ENCODE data around the gene PPM1N. TPM values are rescaled to one million over a fixed set of nuclear protein-coding genes. Genes with fewer than 3 reads are reported as not detected.
A peak's percentile ranks its signal among the peaks of the same experiment; 100 is the strongest.

Gene PPM1N
- total and polyA plus RNA-seq, 7 donors: 0.29 to 0.90 (median 0.46) TPM; not detected in 3

DNA sequence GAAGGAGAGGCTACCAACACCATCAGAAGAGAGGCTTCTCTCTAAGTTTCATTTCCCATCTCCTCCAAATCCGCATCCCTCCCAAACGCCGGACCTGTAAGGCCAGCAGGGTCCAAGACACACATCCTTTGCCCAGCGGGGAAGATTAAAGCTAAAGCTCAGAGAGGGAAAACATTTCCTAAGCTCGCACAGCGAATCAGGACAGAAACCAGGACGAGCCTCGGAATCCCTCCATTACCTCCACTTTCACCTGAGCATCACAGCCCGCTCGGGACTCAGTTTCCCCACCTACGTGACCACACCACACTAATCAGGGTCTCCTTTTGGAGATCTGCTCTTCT lies 31.2 kb upstream of the PPM1N start:
- intact Hi-C loops (cut with DNase I): no loop called here
- WGBS, 3 donors: 0 to 2% (median 2%) methylated on average over 11 of the region's 11 CpGs

DNA sequence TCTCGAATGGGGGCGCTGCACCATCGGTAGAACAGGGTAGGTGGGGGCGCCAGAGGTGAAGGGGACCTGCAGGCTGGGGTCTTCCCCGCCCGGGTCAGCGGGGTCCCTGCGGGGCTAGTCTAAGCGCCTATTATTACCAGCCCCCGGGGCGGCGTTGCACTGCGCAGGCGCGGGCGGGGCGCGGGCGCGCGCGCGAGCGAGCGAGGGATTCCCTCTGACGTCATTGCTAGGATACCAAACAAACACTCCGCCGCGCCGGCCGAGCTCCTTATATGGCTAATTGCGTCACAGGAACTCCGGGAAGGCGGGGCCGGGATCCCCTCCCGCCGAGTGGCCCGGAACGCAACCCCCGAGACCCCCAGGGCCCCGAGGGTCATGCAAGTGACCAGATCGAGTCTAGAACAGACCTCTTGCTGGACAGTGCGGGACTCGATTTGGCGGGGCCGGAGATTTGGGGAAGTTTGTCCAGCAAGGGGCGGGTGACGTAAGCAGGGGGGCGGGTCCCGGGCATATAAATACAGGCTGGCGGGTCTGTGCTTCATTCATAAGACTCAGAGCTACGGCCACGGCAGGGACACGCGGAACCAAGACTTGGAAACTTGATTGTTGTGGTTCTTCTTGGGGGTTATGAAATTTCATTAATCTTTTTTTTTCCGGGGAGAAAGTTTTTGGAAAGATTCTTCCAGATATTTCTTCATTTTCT lies 30.6 kb upstream of the PPM1N start, which contains the start of gene FOSB:
Gene FOSB (plus strand): TSS at position 541 of the 703 bp plus-strand sequence. CDS start 591 bp downstream, outside the sequence.
- H3K36me3 ChIP-seq (ENCODE audit: insufficient read depth in 1 of 2, low read depth in 1 of 2): no peaks in the 10 kb centered on the region
- peak within 1 kb of the TSS; percentile 86 for H3K4me3 ChIP-seq
- TF ChIP-seq, protein P1, sequence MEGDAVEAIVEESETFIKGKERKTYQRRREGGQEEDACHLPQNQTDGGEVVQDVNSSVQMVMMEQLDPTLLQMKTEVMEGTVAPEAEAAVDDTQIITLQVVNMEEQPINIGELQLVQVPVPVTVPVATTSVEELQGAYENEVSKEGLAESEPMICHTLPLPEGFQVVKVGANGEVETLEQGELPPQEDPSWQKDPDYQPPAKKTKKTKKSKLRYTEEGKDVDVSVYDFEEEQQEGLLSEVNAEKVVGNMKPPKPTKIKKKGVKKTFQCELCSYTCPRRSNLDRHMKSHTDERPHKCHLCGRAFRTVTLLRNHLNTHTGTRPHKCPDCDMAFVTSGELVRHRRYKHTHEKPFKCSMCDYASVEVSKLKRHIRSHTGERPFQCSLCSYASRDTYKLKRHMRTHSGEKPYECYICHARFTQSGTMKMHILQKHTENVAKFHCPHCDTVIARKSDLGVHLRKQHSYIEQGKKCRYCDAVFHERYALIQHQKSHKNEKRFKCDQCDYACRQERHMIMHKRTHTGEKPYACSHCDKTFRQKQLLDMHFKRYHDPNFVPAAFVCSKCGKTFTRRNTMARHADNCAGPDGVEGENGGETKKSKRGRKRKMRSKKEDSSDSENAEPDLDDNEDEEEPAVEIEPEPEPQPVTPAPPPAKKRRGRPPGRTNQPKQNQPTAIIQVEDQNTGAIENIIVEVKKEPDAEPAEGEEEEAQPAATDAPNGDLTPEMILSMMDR (IDR thresholded peaks at IDR 0.05): no peak
- intact Hi-C loops (cut with DNase I): no loop called here
- H3K27me3 ChIP-seq (ENCODE audit: insufficient read depth in 3 of 3, low read length in 2 of 3): no peaks in the 10 kb centered on the region
- peaks cover 13% of the 10 kb centered on the region for H3K4me1 ChIP-seq
- H3K27ac ChIP-seq: peak within 1 kb of the TSS; percentile 88
- H3K9me3 ChIP-seq: no peaks in the 10 kb centered on the region
- peak; percentile 94 to 97 for DNase-seq
- ATAC-seq: peak; percentile 69 to 77 (median 72)
- 0 to 1% (median 1%) methylated on average over 55 to 56 of the region's 56 CpGs for WGBS, 3 donors

More for the DNA sequence above, 31.2 kb upstream of the PPM1N start:
- H3K36me3 ChIP-seq (ENCODE audit: insufficient read depth in 1 of 2, low read depth in 1 of 2): no peaks in the 10 kb centered on the region
- TF ChIP-seq, protein P1 (IDR thresholded peaks at IDR 0.05): no peak
- peak overlapping the region; percentile 88 for H3K27ac ChIP-seq
- peaks cover 13% of the 10 kb centered on the region for H3K4me1 ChIP-seq
- no peaks in the 10 kb centered on the region for H3K9me3 ChIP-seq
- DNase-seq (no peak), ATAC-seq (no peak)
- no peaks in the 10 kb centered on the region for H3K27me3 ChIP-seq (ENCODE audit: insufficient read depth in 3 of 3, low read length in 2 of 3)
- peak overlapping the region; percentile 86 for H3K4me3 ChIP-seq

DNA sequence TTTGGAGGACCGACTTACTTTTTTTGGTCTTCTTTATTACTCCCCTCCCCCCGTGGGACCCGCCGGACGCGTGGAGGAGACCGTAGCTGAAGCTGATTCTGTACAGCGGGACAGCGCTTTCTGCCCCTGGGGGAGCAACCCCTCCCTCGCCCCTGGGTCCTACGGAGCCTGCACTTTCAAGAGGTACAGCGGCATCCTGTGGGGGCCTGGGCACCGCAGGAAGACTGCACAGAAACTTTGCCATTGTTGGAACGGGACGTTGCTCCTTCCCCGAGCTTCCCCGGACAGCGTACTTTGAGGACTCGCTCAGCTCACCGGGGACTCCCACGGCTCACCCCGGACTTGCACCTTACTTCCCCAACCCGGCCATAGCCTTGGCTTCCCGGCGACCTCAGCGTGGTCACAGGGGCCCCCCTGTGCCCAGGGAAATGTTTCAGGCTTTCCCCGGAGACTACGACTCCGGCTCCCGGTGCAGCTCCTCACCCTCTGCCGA lies 30.0 kb upstream of the PPM1N start:
- Histone ChIP-seq H3K4me3 (peak overlapping the region; percentile 86), H3K27ac (peak overlapping the region; percentile 88), H3K9me3 (no peaks in the 10 kb centered on the region), H3K4me1 (peaks cover 13% of the 10 kb centered on the region), H3K27me3 (ENCODE audit: insufficient read depth in 3 of 3, low read length in 2 of 3) (no peaks in the 10 kb centered on the region), H3K36me3 (ENCODE audit: insufficient read depth in 1 of 2, low read depth in 1 of 2) (no peaks in the 10 kb centered on the region)
- ATAC-seq: peak in 2 of 4 donors; percentile 3 to 4
- peak; percentile 40 to 64 for DNase-seq
- WGBS, 3 donors: 0 to 1% (median 0%) methylated on average over 31 of the region's 31 CpGs
- intact Hi-C loops (cut with DNase I): no loop called here
- TF ChIP-seq, protein P1 (IDR thresholded peaks at IDR 0.05): no peak

DNA sequence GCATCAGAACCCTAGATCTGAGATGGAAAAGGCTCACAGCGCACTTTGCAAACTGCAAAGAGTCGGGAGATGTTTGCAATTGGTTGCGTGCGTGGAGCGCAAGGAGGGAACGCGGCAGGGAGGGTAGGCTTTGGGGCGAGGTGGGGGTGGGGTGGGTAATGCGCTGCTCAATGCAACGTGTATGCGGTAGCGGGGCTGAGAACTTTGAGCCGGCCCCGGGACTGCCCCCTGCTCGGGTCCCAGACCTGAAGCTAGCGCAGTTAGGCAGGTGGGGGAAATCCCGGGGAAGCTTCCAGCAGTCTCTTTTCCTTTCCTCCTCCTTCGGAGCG lies 29.5 kb upstream of the PPM1N start:
- intact Hi-C loops (cut with DNase I): no loop called here
- DNase-seq: no peak
- WGBS, 3 donors: 0 to 1% (median 1%) methylated on average over 16 to 19 of the region's 19 CpGs

More for the DNA sequence above, 29.5 kb upstream of the PPM1N start:
- Histone ChIP-seq H3K36me3 (ENCODE audit: insufficient read depth in 1 of 2, low read depth in 1 of 2) (no peaks in the 10 kb centered on the region), H3K27me3 (ENCODE audit: insufficient read depth in 3 of 3, low read length in 2 of 3) (no peaks in the 10 kb centered on the region), H3K27ac (peak overlapping the region; percentile 88), H3K4me1 (peaks cover 13% of the 10 kb centered on the region), H3K4me3 (peak overlapping the region; percentile 86), H3K9me3 (no peaks in the 10 kb centered on the region)
- TF ChIP-seq, protein P1 (IDR thresholded peaks at IDR 0.05): no peak
- peak; percentile 4 to 19 (median 12) for ATAC-seq

Data from psoas muscle (tissue), 8 donors.